Colon (tissue), 2 donors: ENCODE measurements around the gene ARHGEF33.

ENCODE experiments used
- FAIRE-seq: peaks from 2 replicates; lab custom pipeline; 2012; peaks lifted over from hg19 to GRCh38; lab: Jason Lieb, UNC
- donor health status: control.
- donor health status: control.

The ARHGEF33 gene

DNA sequence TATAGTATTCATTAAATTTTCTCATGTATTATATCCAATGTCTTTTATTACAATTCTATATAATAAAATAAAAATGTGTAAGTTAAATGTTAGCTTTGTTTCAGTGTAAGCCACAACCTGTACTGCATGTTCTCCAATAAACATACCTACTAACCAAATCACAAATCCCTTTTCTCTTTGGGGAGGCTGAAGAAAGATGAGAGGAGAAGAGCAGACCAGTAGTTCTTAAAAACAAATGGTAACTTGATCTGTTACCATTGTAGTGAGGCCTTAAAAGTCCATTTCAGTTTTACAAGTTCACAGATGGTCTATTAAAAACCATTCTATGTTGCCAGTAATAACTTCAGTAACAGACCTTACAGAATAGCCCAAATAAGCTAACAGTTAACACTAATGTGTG, 130.7 kb downstream of the ARHGEF33 start:
- no peak for FAIRE-seq

DNA sequence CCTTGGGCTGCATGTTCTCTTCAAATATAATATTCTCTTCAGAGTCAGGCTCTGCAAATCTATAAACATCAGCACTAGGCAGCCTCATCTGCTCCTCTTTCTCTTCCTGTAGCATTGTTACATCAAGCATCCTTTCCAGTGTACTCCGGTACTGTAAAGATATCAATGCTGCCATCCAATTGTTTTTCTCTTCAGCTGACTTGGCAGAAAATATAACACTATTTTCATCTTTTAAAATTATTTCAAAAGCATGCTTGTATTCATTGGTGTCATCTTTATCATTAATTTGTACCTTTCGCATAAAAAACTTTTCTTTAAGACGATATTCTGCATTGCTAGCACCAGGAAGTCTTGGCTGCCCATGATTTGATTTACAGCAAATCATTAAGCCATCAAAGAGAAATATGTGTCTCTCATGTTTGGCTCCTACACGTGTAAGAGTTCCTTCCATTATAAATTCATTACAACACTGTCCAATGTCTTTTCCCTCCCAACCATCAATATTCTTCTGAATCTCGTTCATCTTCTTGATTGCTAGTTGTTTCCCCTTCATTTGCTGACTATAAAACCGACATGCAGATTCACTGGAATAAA, 133.1 kb downstream of the ARHGEF33 start:
- no peak for FAIRE-seq

DNA sequence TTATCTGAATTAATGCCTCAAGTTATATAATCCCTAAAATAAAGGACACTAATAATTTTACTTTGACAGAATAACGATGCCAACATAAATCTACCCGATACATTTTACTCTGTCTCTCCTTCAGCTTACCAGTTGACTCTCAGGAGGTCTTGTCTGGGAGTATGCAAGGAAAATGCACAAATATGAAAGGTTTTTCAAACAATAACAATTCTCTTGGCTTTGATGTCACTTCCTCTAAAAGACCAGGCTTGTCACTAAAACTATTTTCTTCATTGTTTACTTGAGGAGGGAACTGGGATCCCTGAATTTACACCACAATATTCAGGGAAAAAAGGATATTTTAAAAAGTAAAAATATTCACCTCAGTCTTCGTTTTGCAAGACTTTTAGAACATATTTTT, 134.0 kb downstream of the ARHGEF33 start:
- no peak for FAIRE-seq

DNA sequence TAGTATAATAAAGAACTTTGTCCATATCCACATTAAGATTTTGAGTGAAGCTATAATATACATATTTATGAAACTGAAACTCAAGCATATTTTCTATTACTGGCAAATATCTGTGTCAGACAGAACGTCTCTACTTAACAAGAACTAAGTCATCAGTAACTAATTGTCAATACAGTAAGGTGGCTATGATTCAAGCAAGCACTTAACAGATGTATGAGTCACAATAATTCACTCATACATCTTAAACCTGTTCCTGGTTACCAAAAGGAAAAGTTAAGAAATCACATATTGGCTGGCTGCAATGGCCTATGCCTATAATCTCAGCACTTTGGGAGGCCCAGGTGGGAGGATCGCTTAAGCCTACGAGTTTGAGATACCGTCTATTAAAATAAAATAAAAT, 135.2 kb downstream of the ARHGEF33 start:
- no peak for FAIRE-seq
